Measurements from ENCODE around the gene POLR2C. TPM values are rescaled to one million over a fixed set of nuclear protein-coding genes. Genes with fewer than 3 reads are reported as not detected.

The POLR2C gene
- total RNA-seq, 4 donors from 2014 or later: 82.4 to 89.4 (median 85.4) TPM

GRCh38 chr16:57469917-57470470 lies 7.5 kb downstream of the POLR2C start:
- ATAC-seq (ENCODE audit: low FRiP score): no peak
- TF ChIP-seq, protein P1, sequence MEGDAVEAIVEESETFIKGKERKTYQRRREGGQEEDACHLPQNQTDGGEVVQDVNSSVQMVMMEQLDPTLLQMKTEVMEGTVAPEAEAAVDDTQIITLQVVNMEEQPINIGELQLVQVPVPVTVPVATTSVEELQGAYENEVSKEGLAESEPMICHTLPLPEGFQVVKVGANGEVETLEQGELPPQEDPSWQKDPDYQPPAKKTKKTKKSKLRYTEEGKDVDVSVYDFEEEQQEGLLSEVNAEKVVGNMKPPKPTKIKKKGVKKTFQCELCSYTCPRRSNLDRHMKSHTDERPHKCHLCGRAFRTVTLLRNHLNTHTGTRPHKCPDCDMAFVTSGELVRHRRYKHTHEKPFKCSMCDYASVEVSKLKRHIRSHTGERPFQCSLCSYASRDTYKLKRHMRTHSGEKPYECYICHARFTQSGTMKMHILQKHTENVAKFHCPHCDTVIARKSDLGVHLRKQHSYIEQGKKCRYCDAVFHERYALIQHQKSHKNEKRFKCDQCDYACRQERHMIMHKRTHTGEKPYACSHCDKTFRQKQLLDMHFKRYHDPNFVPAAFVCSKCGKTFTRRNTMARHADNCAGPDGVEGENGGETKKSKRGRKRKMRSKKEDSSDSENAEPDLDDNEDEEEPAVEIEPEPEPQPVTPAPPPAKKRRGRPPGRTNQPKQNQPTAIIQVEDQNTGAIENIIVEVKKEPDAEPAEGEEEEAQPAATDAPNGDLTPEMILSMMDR (IDR thresholded peaks at IDR 0.05): no peak
- DNase-seq (ENCODE audit: low spot score): no peak

GRCh38 chr16:57470711-57471110 lies 8.2 kb downstream of the POLR2C start:
- TF ChIP-seq, protein P1 (IDR thresholded peaks at IDR 0.05): no peak
- ATAC-seq (ENCODE audit: low FRiP score) (no peak), DNase-seq (ENCODE audit: low spot score) (no peak)

DNA sequence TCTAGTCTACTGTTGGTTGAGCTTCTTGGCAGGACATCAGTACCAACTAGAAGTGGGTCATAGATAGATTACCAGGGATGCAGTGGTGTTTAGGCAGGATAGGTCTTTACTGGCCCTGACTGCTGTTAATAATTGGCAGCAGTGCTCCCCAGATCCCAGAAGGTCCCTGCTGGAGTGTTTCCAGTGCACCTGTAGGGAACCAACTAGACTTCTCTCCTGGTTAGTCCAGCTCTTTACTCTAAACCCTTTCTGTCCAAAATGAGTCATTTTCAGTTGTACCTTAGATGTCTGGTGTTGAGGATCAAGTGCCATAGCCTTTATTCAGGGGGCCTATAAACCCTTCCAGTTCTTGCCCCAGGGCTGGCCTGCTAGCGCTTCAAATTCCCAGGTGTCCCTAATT lies 8.7 kb downstream of the POLR2C start:
- no peak for ATAC-seq (ENCODE audit: low FRiP score)
- no peak for DNase-seq (ENCODE audit: low spot score)
- TF ChIP-seq, protein P1 (IDR thresholded peaks at IDR 0.05): no peak

DNA sequence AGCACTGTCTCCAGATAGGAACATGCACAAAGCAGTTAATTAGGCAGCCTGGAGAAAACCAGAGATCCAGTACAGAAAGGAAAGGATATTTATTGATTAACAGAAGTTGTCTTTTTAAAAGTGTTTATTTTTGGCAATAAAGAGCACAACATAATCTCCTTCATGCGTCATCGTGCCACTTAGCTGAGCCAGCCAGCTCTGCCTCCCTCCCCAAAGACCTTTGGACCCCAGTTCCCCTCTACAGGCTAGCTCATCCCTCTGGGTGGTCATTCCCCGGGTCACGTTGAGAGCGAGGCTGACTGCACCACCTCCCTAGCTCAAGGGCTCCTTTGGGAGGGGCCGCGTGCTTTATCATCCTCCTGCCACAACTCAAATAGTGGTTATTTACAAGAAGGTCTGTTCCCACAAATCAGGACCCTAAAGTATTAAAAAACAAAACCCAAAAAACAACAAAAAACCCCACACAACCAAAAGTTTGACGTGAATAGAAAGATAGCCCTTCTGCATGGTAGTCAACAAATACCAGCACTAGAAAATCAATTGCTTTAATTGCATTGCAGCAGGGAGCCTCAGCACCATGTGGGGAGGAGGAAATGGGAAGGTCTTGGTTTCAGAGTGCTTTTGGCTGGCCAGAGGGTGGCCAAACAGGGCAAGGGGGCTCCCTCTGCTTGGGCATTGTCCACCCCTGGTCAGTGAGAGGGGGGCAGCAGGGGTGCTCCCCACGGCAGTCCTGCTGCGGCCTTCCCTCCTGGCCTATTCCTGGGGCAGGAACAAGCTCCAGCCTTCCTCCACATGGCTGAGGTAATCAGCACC lies 9.6 kb downstream of the POLR2C start:
- ATAC-seq (ENCODE audit: low FRiP score) (no peak), DNase-seq (ENCODE audit: low spot score) (no peak)
- TF ChIP-seq, protein P1 (IDR thresholded peaks at IDR 0.05): no peak

DNA sequence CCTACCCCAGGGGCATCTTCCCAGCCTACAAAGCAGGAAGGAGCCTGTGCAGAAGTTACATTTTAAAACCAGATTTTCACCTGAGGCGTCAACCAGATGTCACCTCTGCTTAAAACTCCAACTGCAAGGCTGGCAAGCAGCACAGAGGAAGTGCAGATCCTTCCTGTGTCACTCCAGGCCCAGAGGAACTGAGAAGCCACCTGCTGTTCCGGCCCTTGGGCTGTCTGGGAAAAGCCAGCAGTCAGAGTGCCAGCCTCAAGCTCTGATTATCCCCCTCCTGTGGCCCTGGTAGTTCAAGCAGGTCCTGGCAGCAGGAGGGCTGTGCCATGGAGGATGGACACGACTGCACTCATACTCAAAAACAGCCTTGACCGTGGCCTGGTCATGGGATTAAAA lies 10.2 kb downstream of the POLR2C start:
- no peak for ATAC-seq (ENCODE audit: low FRiP score)
- no peak for DNase-seq (ENCODE audit: low spot score)
- TF ChIP-seq, protein P1 (IDR thresholded peaks at IDR 0.05): no peak

DNA sequence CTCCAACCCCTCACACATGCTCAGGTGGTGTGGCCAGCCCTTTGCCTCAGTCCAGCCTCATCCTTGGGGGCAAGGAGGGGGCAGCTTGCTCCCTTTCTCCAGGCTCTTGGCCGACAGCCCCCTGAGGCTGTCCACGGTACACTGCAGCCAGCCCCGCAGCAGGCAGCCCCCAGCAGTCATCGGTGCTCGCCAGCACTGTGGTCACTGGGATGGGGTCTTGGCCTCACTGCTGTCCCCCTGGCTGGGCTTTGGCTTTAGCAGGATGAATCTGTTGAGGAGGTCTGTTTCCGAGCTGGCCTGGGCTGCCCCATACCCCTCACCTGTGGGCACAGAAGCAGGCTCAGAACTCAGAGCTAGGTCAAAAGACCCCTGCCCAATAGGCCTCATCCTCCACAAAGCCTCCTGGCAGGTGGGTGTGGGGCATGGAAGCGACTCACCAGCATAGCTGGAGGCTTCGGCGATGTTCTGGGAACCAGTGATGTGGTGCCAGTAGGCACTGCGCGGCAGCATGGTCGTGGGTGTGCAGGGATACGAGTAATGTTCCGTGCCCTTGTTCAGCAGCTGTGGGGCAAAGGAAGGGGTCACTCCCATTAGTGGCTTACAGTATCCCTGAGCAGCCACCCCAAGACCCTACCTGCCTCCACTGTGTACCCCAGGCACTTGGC lies 10.8 kb downstream of the POLR2C start:
- ATAC-seq (ENCODE audit: low FRiP score) (no peak), DNase-seq (ENCODE audit: low spot score) (no peak)
- TF ChIP-seq, protein P1 (IDR thresholded peaks at IDR 0.05): no peak
